HT-29 (cell line): Measurements from ENCODE around the gene COL16A1. TPM values are rescaled to one million over a fixed set of nuclear protein-coding genes. Genes with fewer than 3 reads are reported as not detected.

Experiments
- DNase-seq: peaks from one replicate; pipeline ENCODE4 v3.0.0-alpha.2; 2015; ENCODE audit warnings: low spot score
- total RNA-seq: library from RNA; depleted of rRNA; stranded (reverse); fragments of >200 nt; shearing (Covaris generic); gene quantifications from 2 replicates; pipeline ENCODE4 v1.2.3, GENCODE V29; 2014

Gene COL16A1
- total RNA-seq, 1 experiment from 2014 or later: 37.5 TPM

- DNase-seq: peak; percentile 56
These were observed 37.4 kb downstream of the COL16A1 start for GRCh38 chr1:31666263-31666963.

- DNase-seq: no peak
These were observed 38.5 kb downstream of the COL16A1 start for GRCh38 chr1:31665234-31665878.

GRCh38 chr1:31664528-31664927 is 39.3 kb downstream of the COL16A1 start:
- DNase-seq: no peak

GRCh38 chr1:31663622-31664452 is 40.0 kb downstream of the COL16A1 start:
- DNase-seq: peak; percentile 78

GRCh38 chr1:31662463-31662862 is 41.4 kb downstream of the COL16A1 start:
- no peak for DNase-seq

GRCh38 chr1:31661856-31662255 is 42.0 kb downstream of the COL16A1 start:
- DNase-seq: no peak

- no peak for DNase-seq
These were observed 42.9 kb downstream of the COL16A1 start for GRCh38 chr1:31660871-31661455.

GRCh38 chr1:31659889-31660288 is 43.9 kb downstream of the COL16A1 start:
- DNase-seq: no peak

GRCh38 chr1:31658721-31659120 is 45.1 kb downstream of the COL16A1 start:
- no peak for DNase-seq

- no peak for DNase-seq
These were observed 45.8 kb downstream of the COL16A1 start for GRCh38 chr1:31657972-31658510.

- DNase-seq: no peak
These were observed 46.6 kb downstream of the COL16A1 start for GRCh38 chr1:31657020-31657804.

- DNase-seq: no peak
These were observed 48.1 kb downstream of the COL16A1 start for GRCh38 chr1:31655756-31656155.

GRCh38 chr1:31655104-31655503 is 48.7 kb downstream of the COL16A1 start:
- no peak for DNase-seq

- DNase-seq: no peak
These were observed 49.4 kb downstream of the COL16A1 start for GRCh38 chr1:31654474-31654776.

GRCh38 chr1:31653717-31654473 is 49.9 kb downstream of the COL16A1 start:
- no peak for DNase-seq

GRCh38 chr1:31652891-31653499 is 50.8 kb downstream of the COL16A1 start:
- DNase-seq: no peak

- DNase-seq: no peak
These were observed 52.1 kb downstream of the COL16A1 start for GRCh38 chr1:31651766-31652165.

- DNase-seq: no peak
These were observed 52.8 kb downstream of the COL16A1 start for GRCh38 chr1:31651089-31651420.

GRCh38 chr1:31650161-31651088 is 53.4 kb downstream of the COL16A1 start:
- DNase-seq: no peak
